NCI-H82 treated with DMSO at 0.1 percent for 48 hours (cell line): Measurements from ENCODE around the gene EXOC3.
"Not testable (repeated sequence)": the region's sequence is repeated elsewhere in the genome, so short reads cannot be mapped to it uniquely, and the experiment has no call there.

Experiments used
- DNase-seq: peaks from one replicate; lab custom pipeline; 2025; ENCODE audit not compliant: unreplicated experiment; lab: John Stamatoyannopoulos, UW

Gene EXOC3

DNA sequence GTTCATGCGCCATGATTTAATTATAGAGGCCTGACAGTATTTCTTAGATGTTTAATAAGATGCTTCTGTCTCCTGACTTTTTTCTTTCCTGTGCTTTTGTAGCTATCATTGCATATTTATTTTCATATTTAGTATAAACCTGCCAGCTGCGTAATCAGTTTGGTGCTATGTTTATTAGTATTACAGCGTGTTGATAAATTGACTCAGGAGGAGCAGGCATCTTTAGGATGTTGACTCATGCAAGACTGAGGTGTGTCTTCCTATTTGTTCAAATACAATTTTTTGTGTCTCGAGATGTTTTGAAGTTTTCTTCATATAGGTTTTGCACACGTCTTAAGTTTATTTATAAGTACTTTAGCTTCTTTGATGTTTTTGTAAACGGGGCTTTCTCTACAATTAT lies 35.9 kb upstream of the EXOC3 start:
- DNase-seq, result no peak

DNA sequence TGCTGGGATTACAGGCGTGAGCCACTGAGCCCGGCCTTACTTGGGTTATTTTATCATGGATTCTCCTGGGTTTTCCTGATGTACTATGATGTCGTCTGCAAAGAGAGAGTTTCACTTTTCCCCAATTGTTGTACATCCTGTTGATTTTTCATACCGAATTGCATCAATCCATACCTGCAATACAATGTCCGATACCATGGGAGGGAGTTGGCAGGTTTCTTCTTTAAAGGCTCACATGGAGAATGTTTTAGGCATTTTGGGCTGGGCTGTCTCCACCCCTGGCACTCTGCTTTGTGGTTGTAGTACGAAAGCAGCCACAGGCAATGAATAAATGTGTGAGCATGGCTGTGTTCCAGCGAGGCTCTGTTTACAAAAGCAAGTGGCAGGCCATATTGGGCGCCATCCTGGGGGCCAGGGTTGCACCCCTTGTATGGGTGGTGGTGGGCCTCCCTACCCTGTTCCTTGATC lies 35.1 kb upstream of the EXOC3 start:
- DNase-seq, result no peak

DNA sequence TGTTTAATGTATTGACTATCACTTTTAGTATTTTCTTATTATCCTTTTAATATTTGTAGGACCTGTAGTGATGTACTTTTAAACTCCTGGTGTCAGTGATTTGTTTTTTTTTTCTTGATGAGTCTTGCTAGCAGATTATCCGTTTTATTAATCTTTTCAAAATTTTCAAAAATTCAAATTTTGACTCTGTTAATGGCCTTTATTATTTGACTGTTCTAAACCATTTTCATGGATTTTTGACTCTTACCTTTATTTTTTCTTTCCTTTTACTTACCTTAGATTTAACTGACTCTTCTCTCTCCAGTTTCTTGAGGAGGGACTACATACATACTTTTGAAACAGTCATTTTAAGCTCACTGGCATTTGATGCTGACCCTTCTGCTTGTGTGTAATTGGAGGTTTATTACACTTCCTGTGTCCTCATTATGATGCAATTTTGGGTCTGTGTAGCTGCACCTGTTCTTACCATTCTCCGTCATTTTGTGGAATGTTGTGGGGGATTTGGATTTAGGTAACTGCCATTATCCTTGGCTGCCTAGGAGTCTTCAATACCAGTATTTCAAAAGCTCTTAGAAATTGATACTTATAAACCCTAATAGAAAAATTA lies 32.0 kb upstream of the EXOC3 start:
- no peak for DNase-seq

GRCh38 chr5:411728-412127 lies 31.2 kb upstream of the EXOC3 start:
- no peak for DNase-seq

- DNase-seq, result not testable (repeated sequence)
Observed at GRCh38 chr5:414991-415927, 27.7 kb upstream of the EXOC3 start.

- DNase-seq, result no peak
Observed at GRCh38 chr5:415928-416635, 26.9 kb upstream of the EXOC3 start.

- DNase-seq, result no peak
Observed at GRCh38 chr5:416636-416960, 26.4 kb upstream of the EXOC3 start.

DNA sequence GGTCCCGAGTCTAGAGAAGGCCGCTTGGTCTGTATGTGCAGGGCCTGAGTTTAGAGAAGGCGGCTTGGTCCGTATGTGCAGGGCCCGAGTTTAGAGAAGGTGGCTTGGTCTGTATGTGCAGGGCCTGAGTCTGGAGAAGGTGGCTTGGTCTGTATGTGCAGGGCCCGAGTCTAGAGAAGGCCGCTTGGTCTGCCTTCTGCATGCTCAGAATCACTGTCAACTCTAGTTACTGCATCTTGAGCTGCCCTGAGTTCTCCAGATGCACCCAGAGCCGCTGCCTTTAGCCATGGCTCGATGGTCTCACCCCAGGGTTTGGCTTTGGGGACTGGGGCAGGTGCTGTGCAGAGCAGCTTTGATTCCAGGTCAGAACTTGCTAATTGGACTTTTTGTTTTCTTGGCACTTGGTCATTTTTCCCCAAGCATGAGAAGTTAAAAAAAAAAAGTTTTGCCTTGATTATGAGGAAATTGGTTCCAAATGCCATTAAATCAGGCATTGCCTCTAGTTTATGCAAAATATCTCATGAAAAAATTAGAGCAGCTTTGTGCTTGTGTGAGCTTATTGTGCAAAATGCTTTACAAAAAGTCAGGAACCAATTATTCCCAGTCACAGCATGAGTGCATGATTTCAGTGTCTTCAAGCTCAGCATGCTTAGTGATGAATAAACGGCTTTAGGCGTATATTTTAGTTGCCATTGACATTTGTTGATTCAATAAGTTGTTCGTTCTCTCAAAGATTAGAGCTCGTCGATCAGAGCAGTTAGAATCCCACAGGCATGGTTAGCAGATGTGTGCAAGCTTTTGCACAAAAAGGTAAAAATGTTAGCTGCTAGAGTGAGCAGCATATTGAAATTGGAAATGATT lies 25.4 kb upstream of the EXOC3 start:
- no peak for DNase-seq

DNA sequence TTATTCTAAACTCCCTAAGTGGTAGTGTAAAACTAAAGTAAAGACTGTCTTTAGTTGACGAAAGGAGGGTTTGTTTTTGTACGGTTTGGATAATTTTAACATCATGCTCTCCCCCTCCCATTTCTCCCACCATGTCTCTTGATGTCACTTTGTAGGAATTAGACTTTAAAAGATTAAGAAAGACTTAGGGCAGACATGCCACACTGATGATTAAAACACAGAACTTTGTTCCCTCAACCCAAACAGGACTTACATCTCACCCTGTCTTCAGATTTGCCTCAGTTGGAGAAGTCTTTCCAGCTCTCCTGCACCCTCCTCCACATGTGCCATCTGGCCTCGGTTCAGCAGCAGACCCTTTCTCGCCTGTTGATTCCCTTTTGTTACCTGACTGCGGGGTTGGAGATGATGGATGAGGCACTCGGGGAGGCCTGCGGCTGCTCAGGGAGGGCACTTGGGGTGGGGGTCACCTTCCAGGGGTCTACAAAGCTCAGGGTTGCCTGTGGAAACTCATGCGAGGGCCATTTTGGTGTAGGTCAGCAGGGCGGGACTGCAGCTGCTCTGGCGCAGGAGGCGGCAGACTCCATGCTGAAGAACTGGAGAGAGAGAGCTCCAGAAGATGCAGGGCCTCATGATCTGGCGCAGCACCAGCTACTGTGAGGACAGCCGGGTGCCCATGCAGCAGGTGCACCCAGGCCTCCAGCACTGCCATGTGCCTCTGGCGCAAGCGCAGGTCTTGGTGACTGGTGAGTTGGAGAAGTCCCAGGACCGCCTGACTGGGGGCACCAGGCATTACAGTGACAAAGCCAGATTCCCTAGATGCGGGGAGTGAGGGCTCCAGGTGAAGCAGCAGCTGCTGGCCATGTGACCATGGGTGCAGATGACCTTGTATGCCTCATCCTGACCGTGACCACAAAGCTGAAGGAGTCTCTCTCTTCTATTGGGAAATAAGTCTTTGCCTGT lies 24.5 kb upstream of the EXOC3 start:
- no peak for DNase-seq

- no peak for DNase-seq
Observed at GRCh38 chr5:419970-420369, 23.0 kb upstream of the EXOC3 start.

DNA sequence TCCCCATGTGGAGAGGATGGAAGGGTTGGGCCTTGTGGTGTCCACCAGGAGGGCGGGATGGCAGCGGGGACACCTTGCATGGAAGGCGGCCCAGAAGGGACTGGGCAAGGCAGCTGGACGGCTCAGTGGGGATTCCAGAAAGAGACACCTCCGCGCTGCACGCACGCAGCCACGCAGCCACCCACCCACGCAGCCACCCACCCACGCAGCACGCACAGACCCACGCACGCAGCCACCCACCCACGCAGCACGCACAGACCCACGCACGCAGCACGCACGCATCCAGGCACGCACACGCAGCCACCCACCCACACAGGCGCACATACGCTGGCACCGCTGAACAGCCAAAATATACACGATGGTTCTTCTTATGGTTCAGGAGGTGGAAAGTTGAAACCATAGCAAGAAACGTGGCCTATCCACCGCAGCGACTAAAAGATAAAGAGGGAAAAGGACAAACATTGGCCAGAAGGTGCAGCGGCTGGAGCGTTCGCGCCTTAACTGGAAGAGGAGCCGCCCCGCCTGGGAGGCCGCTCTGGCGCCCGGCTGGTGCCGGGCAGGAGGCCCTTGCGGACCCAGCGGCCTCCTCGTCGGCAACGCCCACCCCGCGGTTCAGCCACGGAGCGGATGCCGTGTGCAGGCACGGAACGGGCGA lies 22.2 kb upstream of the EXOC3 start:
- no peak for DNase-seq

DNA sequence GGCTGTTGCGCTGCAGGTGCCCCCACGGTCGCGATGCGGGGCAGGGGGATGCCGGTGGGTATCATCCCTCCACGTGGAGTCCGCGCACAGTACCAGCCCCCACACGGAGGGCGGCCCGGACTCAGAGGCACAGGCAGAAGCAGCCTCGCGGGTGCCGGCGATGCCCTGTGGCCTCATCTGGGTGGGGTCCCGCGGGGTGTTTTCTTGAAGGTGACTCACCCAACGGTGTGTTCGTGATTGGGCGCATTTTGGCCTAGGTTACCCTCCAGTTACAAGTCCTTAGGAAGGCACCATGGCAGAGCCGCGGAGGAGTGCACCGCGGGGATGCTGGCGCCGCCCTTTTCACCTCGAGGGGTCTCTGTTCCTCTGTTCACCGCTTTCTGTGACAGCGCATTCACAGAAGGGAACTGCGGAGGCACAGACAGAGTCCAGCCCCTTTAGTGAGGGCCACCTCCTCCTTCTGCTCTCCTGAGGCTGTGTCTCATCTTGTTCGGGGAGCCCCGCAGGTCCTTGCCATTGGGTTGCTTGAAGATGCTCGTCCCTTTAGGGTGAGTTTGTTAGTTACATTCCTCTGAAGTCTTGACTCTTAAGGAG lies 21.6 kb upstream of the EXOC3 start:
- DNase-seq, result no peak

GRCh38 chr5:421901-422300 lies 21.1 kb upstream of the EXOC3 start:
- DNase-seq, result no peak

DNA sequence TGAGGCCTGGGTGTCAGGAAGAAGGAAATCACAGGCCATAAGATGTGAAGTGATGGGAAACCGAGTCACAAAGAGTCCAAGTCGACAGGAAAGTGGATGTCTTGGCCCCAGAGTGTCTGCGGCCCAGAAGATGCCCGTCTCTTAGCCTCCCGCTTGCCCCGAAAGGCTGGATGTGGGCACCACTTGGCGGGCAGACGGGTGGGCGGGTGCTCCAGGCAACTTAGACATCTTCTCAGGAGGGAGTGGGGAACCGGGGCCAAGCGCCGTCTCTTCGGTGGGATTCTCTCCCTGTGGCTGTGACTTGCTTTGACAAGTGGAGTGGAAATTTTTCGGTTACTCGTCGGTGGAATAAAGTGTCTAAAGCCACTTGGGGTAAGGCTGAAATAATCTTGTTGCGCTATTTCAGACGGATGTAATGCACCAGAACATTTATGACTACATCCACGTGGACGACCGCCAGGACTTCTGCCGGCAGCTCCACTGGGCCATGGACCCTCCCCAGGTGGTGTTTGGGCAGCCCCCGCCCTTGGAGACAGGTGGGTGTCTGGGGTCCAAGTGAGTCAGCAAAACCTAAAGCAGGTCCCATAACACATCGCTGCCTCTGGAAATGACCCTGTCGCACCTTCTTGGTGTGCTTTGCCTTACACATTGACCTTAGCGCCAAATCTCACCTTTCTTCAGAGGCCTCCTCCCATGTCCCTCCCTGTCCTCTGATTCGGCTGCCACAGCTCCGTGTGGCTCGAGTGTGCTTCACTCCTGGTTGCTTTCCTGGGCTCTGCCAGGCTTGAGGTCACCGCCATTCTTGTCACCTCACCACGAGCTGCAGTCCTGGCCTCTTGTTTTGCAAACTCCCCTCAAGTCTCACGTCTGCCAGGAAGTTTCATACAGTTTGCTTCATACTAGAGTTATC lies 20.4 kb upstream of the EXOC3 start:
- DNase-seq, result no peak

- no peak for DNase-seq
Observed at GRCh38 chr5:423233-423565, 19.8 kb upstream of the EXOC3 start.

DNA sequence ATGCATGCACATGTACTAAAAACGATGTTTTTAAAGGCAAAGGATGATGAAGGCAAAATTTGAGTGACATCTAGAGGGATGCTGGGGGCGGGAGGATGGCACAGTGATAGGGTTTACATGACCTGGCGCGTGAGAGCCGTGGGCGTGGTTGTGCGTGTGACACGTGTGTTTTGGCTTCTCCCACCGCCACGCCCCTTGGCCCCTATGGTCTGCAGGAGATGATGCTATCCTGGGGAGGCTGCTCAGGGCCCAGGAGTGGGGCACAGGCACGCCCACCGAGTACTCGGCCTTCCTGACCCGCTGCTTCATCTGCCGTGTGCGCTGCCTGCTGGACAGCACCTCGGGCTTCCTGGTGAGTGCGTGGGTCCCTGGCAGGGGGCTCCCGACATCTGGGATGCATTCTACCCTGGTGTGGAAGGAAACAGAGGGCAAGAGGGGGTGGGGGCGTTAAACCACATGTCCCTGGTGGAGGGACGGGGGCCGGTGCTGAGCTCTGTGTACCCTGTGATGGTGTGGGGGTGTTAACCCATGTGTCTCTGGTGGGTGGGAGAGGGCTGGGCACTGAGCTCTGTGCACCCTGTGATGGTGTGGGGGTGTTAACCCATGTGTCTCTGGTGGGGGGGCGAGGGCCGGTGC lies 19.2 kb upstream of the EXOC3 start:
- DNase-seq, result no peak

DNA sequence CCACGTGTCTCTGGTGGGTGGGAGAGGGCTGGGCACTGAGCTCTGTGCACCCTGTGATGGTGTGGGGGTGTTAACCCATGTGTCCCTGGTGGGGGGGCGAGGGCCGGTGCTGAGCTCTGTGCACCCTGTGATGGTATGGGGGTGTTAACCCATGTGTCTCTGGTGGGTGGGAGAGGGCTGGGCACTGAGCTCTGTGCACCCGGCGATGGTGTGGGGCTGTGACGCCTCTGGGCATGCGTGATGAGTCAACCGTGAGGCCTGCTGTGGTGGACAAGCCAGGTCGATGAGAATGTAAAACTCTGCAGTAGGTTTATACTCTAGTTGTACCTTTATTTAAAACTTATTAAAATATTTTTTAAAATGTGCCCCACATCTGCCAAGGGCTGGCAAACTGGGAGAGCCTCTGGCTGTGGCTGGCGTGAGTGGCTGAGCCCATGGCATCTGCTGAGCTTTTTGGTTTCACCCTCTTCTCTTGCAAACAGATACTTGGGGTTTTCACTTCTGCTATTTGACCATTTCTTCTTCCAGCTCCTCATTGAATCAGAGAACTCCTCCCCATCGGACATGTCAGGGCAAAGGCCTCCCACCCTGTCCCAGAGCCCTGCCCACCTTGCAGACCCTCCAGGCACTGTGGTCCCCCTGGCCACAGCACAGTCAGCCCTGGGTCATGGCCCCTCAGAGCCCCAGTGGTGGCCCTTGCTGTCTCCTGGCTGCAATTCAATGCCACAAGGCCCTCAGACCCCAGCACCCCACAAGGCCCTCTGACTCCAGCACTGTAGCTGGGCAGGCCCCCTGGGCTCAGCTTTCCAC lies 18.5 kb upstream of the EXOC3 start:
- DNase-seq, result no peak
